SJSA1 (cell line): ENCODE results near the gene CELF3. TPM values are rescaled to one million over a fixed set of nuclear protein-coding genes. Genes with fewer than 3 reads are reported as not detected.
"Not testable (repeated sequence)": the region's sequence is repeated elsewhere in the genome, so short reads cannot be mapped to it uniquely, and the experiment has no call there.

ENCODE experiments used
- DNase-seq, 2 experiments: peaks; one replicate each; pipeline ENCODE4 v3.0.0-alpha.2; 2015 to 2020; ENCODE audit warnings: low spot score in 2 of 2, low read depth in 1 of 2
- H3K27ac ChIP-seq: fragments of 250-450 bp; sonication (Bioruptor Pico); 2 replicates; pipeline ENCODE4 v1.5.1; 2020; ENCODE audit warnings: mild to moderate bottlenecking, moderate library complexity
- H3K27me3 ChIP-seq: fragments of 250-450 bp; sonication (Bioruptor Pico); replicated peaks from 2 replicates; pipeline ENCODE4 v1.5.1; 2020; ENCODE audit warnings: mild to moderate bottlenecking, moderate library complexity
- H3K36me3 ChIP-seq: fragments of 250-450 bp; sonication (Bioruptor Pico); 2 replicates; pipeline ENCODE4 v1.5.1; 2020; ENCODE audit warnings: mild to moderate bottlenecking
- H3K4me1 ChIP-seq: fragments of 250-450 bp; sonication (Bioruptor Pico); replicated peaks from 2 replicates; pipeline ENCODE4 v1.6.1; 2021; ENCODE audit warnings: mild to moderate bottlenecking
- H3K4me3 ChIP-seq: fragments of 250-450 bp; sonication (Bioruptor Pico); 2 replicates; pipeline ENCODE4 v1.5.1; 2020; ENCODE audit warnings: mild to moderate bottlenecking
- H3K9me3 ChIP-seq: fragments of 250-450 bp; sonication (Bioruptor Pico); replicated peaks from 2 replicates; pipeline ENCODE4 v1.5.1; 2020; ENCODE audit warnings: mild to moderate bottlenecking
- total RNA-seq: library from RNA; depleted of rRNA; stranded (reverse); fragments of >200 nt; shearing (Covaris generic); gene quantifications from 2 replicates; pipeline ENCODE4 v1.2.3, GENCODE V29; 2014; rRNA removed

CELF3 gene
- total RNA-seq, 1 experiment from 2014 or later, result not detected

- not testable (repeated sequence) for H3K27ac ChIP-seq, H3K4me1 ChIP-seq, H3K27me3 ChIP-seq, H3K9me3 ChIP-seq, H3K4me3 ChIP-seq, DNase-seq
- peaks cover 47% of the 10 kb centered on the region for H3K36me3 ChIP-seq
Observed at GRCh38 chr1:151670036-151670675, 46.4 kb downstream of the CELF3 start.

DNA sequence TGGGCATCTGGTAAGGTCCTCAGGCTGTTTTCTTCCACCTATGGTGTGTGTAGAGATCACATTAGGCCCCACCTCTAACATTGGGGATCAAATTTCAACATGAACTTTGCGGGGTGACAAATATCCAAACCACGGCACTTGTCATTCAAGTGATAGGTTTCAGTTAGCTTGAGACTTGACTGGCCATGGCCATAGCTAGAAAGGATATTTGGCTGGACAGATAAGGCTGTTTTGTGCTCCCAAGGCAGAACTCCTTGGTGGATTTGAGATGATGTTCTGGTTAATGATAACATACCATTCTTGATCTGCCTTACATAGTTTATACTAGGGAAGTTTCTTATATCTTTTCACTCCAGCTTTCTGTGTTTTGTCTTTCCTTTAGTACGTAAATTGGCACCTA lies 48.5 kb downstream of the CELF3 start:
- peaks cover 5% of the 10 kb centered on the region; the same call in 1 of the 2 replicates for H3K9me3 ChIP-seq
- no peak overlapping the region for H3K4me3 ChIP-seq
- no peak for DNase-seq
- H3K27me3 ChIP-seq, result no peaks in the 10 kb centered on the region
- H3K4me1 ChIP-seq, result no peaks in the 10 kb centered on the region
- H3K36me3 ChIP-seq, result peaks cover 52% of the 10 kb centered on the region
- H3K27ac ChIP-seq, result no peak overlapping the region

DNA sequence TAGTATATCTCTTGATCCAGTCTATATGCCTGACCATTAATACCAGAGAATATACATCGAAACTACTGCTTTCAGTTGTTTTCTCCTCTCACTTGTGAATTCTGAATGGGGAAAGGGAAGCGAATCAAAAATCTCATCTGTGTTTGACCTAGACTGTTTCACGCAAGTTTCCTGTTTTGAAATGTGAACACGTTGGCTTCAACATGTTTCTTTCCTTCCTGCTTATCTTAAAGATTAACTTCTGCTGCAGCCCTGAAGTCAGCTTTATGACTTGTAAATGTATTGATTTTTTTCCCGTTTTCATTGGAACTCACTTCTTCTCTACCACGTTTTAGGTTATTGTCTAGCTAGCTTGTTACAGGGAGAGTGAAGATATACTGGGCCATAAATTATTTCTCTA lies 54.9 kb downstream of the CELF3 start:
- H3K4me1 ChIP-seq, result no peaks in the 10 kb centered on the region
- no peak for DNase-seq
- no peaks in the 10 kb centered on the region for H3K9me3 ChIP-seq
- no peak overlapping the region for H3K27ac ChIP-seq
- no peaks in the 10 kb centered on the region for H3K27me3 ChIP-seq
- no peak overlapping the region for H3K4me3 ChIP-seq
- peaks cover 59% of the 10 kb centered on the region for H3K36me3 ChIP-seq

DNA sequence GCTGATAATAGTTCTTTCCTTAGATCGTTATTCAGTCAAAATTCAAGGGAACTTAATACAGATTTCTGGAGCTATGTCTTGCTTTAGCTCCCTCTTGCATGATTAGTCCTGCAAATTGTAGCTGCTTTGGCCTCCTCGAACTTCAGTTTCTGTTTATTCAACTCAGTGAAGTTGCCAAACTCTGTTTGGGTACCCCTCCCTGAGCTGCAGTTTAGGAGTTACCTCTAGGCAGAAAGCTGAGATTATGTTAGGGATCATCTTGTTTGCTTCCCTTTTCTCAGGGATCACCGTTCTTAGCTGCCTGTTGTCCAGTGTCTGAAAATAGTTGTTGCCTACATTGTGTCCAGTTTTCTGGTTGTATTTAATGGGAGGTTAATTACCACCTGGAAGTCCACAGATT lies 61.2 kb downstream of the CELF3 start:
- H3K4me3 ChIP-seq, result no peak overlapping the region
- no peaks in the 10 kb centered on the region for H3K9me3 ChIP-seq
- DNase-seq, result no peak
- H3K36me3 ChIP-seq, result peaks cover 36% of the 10 kb centered on the region
- H3K27me3 ChIP-seq, result no peaks in the 10 kb centered on the region
- no peaks in the 10 kb centered on the region for H3K4me1 ChIP-seq
- no peak overlapping the region for H3K27ac ChIP-seq

DNA sequence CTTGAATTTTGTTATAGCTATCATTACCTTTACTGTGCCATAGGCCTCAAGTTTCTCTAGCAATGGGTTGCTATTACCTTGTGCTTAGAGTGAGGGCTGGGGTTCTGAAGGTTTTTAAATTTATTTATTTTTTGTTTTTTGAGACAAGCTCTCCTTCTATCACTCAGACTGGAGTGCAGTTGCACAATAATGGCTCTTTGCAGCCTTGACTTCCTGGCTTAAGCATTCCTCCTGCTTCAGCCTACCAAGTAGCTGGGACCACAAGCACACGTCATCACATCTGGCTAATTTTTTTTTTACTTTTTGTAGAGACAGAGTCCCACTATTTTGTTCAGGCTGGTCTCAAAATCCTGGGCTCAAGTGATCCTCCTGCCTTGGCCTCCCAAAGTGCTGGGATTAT lies 63.2 kb downstream of the CELF3 start:
- H3K9me3 ChIP-seq, result no peaks in the 10 kb centered on the region
- no peak for DNase-seq
- H3K27ac ChIP-seq, result no peak overlapping the region
- H3K4me3 ChIP-seq, result no peak overlapping the region
- H3K4me1 ChIP-seq, result no peaks in the 10 kb centered on the region
- H3K27me3 ChIP-seq, result no peaks in the 10 kb centered on the region
- peaks cover 25% of the 10 kb centered on the region for H3K36me3 ChIP-seq

Other genes starting within 250 kb of the CELF3 start
- 0.26 and 1.2 TPM in 2 replicates for gene CGN, start 205.4 kb downstream of the CELF3 start, total RNA-seq
- 36.9 and 46.0 TPM in 2 replicates for gene TUFT1, start 176.5 kb downstream of the CELF3 start, total RNA-seq
- gene SNX27, start 104.8 kb downstream of the CELF3 start, total RNA-seq, result 18.4 and 28.5 TPM in 2 replicates
- gene RIIAD1, start 4.7 kb upstream of the CELF3 start, total RNA-seq, result not detected in 2 replicates
- 171 and 279 TPM in 2 replicates for gene MRPL9, start 46.7 kb upstream of the CELF3 start, total RNA-seq
- gene TDRKH, start 73.7 kb upstream of the CELF3 start, total RNA-seq, result 0.94 and 4.0 TPM in 2 replicates
- not detected in 2 replicates for gene LINGO4, start 88.6 kb upstream of the CELF3 start, total RNA-seq
- gene RORC, start 115.0 kb upstream of the CELF3 start, total RNA-seq, result not detected in 2 replicates
- not detected in 2 replicates for gene C2CD4D, start 123.0 kb upstream of the CELF3 start, total RNA-seq
- not detected in 2 replicates for gene THEM5, start 136.9 kb upstream of the CELF3 start, total RNA-seq
- gene THEM4, start 192.7 kb upstream of the CELF3 start, total RNA-seq, result 7.5 and 9.5 TPM in 2 replicates